D721Med (cell line): ENCODE measurements around the gene UNC45A.

ENCODE experiments used
- DNase-seq: peaks from one replicate; pipeline ENCODE4 v3.0.0; 2011; ENCODE audit warnings: low spot score; ENCODE audit not compliant: insufficient read length
- FAIRE-seq: peaks from 2 replicates; lab custom pipeline; 2011; peaks lifted over from hg19 to GRCh38; lab: Jason Lieb, UNC
- TF ChIP-seq, protein P1 (sequence below): IDR thresholded peaks from 2 replicates; pipeline ENCODE4 v1.5.1; 2012; ENCODE audit warnings: mild to moderate bottlenecking, control low read depth; ENCODE audit not compliant: insufficient read depth; ENCODE audit errors: missing control alignments

UNC45A gene

DNA sequence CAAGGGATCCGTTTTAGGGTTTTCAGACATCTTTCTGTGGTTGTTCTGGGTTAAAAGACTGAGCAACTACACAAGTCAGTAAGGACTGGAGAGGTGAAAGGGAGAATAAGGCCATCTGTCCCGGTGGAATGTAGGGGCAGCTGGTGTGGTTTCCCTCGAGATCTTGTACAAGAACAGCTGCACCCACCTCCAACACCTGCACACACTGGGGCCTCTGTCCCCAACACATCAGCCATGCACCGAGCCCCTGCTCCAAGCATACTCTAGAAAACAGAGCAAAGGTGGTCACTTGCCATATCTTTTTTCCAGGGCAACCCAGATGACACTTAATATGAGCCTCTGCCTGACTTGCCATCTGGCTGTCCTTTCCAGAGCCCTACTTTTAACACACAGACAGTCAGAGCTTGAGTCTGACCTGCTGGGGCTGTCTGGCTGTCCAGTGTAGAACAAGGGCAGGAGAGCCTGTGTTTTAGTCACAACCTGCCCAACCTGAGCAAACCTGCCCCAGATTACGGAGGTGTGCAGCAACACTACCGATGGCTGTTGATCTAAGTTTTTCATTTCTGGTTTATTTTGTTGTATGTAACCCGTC, 19.8 kb upstream of the UNC45A start:
- no peak for FAIRE-seq
- TF ChIP-seq, protein P1, sequence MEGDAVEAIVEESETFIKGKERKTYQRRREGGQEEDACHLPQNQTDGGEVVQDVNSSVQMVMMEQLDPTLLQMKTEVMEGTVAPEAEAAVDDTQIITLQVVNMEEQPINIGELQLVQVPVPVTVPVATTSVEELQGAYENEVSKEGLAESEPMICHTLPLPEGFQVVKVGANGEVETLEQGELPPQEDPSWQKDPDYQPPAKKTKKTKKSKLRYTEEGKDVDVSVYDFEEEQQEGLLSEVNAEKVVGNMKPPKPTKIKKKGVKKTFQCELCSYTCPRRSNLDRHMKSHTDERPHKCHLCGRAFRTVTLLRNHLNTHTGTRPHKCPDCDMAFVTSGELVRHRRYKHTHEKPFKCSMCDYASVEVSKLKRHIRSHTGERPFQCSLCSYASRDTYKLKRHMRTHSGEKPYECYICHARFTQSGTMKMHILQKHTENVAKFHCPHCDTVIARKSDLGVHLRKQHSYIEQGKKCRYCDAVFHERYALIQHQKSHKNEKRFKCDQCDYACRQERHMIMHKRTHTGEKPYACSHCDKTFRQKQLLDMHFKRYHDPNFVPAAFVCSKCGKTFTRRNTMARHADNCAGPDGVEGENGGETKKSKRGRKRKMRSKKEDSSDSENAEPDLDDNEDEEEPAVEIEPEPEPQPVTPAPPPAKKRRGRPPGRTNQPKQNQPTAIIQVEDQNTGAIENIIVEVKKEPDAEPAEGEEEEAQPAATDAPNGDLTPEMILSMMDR, result no peak
- no peak for DNase-seq

DNA sequence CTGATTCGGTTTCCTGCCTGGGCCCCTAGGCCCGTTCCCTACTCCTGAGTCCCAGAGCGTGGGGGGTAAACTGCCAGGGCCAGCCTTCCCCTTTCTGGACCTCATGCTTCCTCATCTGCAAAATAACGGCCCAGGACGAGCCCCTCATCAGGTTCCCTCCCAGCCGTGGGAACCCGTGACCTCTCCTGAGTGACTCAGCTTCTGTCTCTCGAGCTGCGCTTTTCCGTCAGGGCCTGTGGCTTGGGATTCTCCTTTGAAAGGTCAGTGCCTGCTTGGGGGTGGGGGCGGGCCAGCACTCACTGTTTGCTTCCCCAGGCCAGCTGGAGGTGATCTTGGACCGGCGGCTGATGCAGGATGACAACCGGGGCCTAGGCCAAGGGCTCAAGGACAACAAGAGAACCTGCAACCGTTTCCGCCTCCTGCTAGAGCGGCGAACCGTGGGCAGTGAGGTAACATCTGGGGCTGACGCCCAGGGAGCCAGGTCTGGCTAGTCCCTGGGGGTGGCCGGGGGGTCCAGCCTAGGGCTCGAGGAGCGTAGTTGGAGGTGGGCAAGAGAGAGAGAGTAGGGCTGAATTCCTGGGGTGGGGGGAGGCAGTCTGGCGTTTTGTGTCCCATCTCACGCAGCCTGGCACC, 19.2 kb upstream of the UNC45A start:
- TF ChIP-seq, protein P1, result no peak
- no peak for FAIRE-seq
- DNase-seq, result no peak

DNA sequence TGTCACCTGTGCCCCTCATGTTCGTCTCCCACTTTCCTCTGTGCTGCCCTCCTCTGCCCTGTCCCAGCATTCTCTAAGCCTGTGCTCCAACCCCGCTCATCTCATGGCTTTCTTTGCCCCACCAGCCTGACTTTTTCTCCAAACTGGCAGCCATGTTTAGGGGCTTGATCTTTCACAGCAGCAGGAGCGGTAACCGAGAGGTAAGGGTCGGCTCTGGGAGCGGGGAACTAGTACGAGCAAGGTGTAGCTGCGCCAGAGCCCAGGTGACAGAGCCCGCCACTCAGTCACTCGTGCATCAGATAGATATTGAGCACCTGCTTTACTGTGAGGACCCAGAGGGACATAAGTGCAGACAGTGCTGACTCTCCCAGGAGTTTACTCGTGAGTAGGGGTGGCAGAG, 18.6 kb upstream of the UNC45A start:
- TF ChIP-seq, protein P1, result no peak
- FAIRE-seq, result no peak
- no peak for DNase-seq

DNA sequence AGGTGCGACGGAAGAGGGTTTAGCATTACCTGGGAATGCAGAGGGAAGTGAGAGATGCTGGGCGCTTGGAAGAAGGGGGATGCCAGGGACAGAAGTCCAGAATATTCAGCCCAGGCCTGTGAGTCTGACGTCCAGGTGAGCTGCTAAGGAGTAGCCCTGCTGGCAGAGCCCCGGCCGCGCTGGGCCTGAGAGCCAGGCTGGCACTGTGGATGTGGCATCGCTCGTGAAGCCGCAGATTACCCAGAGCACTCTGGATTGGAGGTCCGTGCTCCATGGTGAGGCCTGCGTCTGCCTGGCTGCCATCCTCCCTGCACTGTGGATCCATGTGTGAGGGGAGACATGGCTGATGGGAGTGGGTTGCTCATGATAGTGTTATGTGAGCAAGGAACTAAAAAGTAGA, 17.5 kb upstream of the UNC45A start:
- TF ChIP-seq, protein P1, result no peak
- no peak for DNase-seq
- no peak for FAIRE-seq

DNA sequence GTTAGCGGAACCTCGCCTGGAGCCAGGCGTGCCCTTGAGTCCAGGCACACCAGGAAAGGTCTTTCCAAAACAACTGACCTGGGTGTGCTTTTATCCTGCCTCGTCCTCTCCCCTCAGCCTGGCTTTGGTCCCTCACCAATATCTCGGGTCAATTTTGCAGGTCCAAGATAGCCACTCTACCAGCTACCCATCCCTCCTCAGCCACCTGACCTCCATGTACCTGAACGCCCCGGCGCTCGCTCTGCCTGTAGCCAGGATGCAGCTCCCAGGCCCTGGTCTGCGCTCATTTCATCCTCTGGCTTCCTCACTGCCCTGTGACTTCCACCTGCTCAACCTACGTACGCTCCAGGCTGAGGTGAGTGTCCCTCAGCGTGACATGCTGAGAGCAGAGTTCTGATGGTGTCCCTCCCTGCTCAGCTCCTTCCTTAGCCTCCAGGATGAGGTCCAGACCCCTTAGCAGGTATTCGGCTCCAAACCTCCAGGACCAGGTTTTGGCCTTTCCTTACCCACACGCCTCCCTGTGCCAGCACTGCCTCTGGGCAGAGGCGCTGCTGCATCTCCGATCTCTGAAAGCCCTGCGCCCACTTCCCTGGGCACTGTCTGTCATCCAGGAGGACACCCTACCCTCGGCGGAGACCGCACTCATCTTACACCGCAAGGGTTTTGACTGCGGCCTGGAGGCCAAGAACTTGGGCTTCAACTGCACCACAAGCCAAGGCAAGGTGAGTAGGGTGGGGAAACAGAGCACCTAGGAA, 16.9 kb upstream of the UNC45A start:
- FAIRE-seq, result no peak
- TF ChIP-seq, protein P1, result no peak
- no peak for DNase-seq

DNA sequence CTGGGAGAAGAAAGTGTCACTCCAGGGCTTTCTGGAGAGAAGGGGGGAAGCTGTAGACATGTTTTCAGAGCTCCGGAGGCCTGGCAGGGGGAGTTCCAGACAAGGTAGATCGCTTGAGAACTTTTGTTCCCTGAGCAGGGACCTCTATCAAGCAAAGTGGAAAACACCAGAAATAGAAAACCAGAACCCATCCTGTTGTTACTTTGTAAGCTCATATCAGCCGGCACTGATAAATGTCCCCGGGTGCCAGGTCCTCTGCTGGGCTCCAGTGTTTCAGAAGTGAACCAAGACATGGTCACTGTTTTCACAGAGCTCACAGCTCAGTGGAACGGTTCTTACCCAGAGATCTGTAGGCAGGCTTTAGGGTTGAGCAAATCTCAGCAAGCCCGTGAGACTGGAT, 16.2 kb upstream of the UNC45A start:
- no peak for FAIRE-seq
- no peak for DNase-seq
- TF ChIP-seq, protein P1, result no peak
